Stomach (tissue), 4 donors: ENCODE measurements around the gene XPO6.

Experiments used
- EP300 ChIP-seq: sonication (generic); formaldehyde crosslinking; IDR thresholded peaks from one replicate; pipeline ENCODE4 v1.6.1; 2017; ENCODE audit warnings: antibody characterized with exemption
- POLR2A ChIP-seq, 4 donors: fragments of 450-650 bp; IDR thresholded peaks; one replicate each; pipeline ENCODE4 v1.6.1; 2016; ENCODE audit warnings: antibody characterized with exemption in 4 of 4, control low read depth in 2 of 4, mild to moderate bottlenecking in 1 of 4, moderate library complexity in 1 of 4
- POLR2AphosphoS5 ChIP-seq, 3 donors: sonication (generic); formaldehyde crosslinking; IDR thresholded peaks; one replicate each; pipeline ENCODE4 v1.6.1; 2016; ENCODE audit warnings: antibody characterized with exemption in 3 of 3
- TF ChIP-seq, protein P1 (sequence below), 7 experiments: fragments of 450-650 bp in 4 of 7; fragments of 200-600 bp in 3 of 7; sonication (generic) in 3 of 7; IDR thresholded peaks; one replicate each; pipeline ENCODE4 v1.5.1; 2016 to 2019; ENCODE audit warnings: antibody characterized with exemption in 7 of 7, control low read depth in 2 of 7, mild to moderate bottlenecking in 1 of 7

DNA sequence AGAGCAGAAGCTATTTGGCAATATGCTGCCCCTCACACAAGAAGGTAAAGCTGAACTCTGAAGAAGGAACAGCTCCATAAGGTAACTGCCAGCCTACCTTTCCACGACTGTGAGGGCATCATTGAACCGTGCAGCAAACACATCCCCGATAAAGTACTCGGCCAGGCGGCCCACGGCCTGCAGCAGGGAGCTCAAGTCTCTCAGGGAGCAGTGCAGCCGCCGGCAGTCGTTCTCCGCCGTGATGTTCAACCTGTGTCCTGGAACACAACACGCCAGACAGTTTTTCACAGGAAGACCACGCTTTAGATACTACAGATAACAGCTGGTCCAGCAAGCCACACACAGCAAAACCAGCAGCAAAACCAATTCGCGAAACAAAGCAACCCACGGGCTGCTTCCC lies 86.2 kb downstream of the XPO6 start:
- TF ChIP-seq, protein P1, sequence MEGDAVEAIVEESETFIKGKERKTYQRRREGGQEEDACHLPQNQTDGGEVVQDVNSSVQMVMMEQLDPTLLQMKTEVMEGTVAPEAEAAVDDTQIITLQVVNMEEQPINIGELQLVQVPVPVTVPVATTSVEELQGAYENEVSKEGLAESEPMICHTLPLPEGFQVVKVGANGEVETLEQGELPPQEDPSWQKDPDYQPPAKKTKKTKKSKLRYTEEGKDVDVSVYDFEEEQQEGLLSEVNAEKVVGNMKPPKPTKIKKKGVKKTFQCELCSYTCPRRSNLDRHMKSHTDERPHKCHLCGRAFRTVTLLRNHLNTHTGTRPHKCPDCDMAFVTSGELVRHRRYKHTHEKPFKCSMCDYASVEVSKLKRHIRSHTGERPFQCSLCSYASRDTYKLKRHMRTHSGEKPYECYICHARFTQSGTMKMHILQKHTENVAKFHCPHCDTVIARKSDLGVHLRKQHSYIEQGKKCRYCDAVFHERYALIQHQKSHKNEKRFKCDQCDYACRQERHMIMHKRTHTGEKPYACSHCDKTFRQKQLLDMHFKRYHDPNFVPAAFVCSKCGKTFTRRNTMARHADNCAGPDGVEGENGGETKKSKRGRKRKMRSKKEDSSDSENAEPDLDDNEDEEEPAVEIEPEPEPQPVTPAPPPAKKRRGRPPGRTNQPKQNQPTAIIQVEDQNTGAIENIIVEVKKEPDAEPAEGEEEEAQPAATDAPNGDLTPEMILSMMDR (IDR thresholded peaks at IDR 0.05) = no peak
- no peak for TF ChIP-seq POLR2A (IDR thresholded peaks at IDR 0.05)
- TF ChIP-seq POLR2AphosphoS5 (IDR thresholded peaks at IDR 0.05) = no peak
- no peak for TF ChIP-seq EP300
